OCI-LY7 (cell line): ENCODE results near the gene NMD3. TPM values are rescaled to one million over a fixed set of nuclear protein-coding genes. Genes with fewer than 3 reads are reported as not detected.

Experiments
- BruUV-seq: library from RNA; stranded (reverse); fragments of 400-500 nt; replicated peaks from 2 replicates; lab custom pipeline; 2021; lab: Mats Ljungman, UMichigan
- CTCF ChIA-PET: fragments of 300-600 bp; sonication (Branson Sonifier 250); formaldehyde crosslinking; loops from one replicate; lab custom pipeline; 2022; ENCODE audit warnings: antibody characterized with exemption; ENCODE audit not compliant: unreplicated experiment; lab: Charles Lee
- POLR2A ChIA-PET: fragments of 300-600 bp; sonication (Branson Sonifier 250); formaldehyde crosslinking; loops from one replicate; lab custom pipeline; 2022; ENCODE audit warnings: antibody characterized with exemption; lab: Charles Lee
- DNase-seq: peaks from one replicate; pipeline ENCODE4 v3.0.0-alpha.2; 2015; ENCODE audit warnings: low spot score
- H2AFZ ChIP-seq: fragments of 200-600 bp; sonication (generic), shearing (Covaris generic); 2 replicates; pipeline ENCODE4 v1.6.1; 2014; ENCODE audit warnings: mild to moderate bottlenecking, antibody characterized with exemption, low read length, moderate library complexity
- H3K27ac ChIP-seq: fragments of 200-600 bp; sonication (generic); 2 replicates; pipeline ENCODE4 v1.5.1; 2014; ENCODE audit warnings: mixed run types, low read depth, mild to moderate bottlenecking, moderate library complexity, low read length, inconsistent platforms; ENCODE audit not compliant: poor library complexity, severe bottlenecking
- H3K36me3 ChIP-seq: fragments of 200-600 bp; sonication (generic); 2 replicates; pipeline ENCODE4 v1.6.1; 2014; ENCODE audit warnings: mild to moderate bottlenecking, antibody characterized with exemption, low read length, moderate library complexity, mixed read lengths; ENCODE audit not compliant: insufficient read depth
- H3K4me1 ChIP-seq: fragments of 200-600 bp; sonication (generic); 2 replicates; pipeline ENCODE4 v1.5.1; 2014; ENCODE audit warnings: mild to moderate bottlenecking, low read length; ENCODE audit not compliant: insufficient read depth, poor library complexity, severe bottlenecking
- H3K4me2 ChIP-seq: fragments of 200-600 bp; sonication (generic); 2 replicates; pipeline ENCODE4 v1.6.1; 2014; ENCODE audit warnings: mild to moderate bottlenecking, low read length
- H3K4me3 ChIP-seq: fragments of 200-600 bp; sonication (generic); 2 replicates; pipeline ENCODE4 v1.5.1; 2014; ENCODE audit warnings: mild to moderate bottlenecking, low read depth, low read length; ENCODE audit not compliant: poor library complexity, severe bottlenecking
- H3K79me2 ChIP-seq: fragments of 200-600 bp; sonication (generic); 2 replicates; pipeline ENCODE4 v1.6.1; 2016; ENCODE audit warnings: low read depth, mild to moderate bottlenecking, low read length, moderate library complexity, mixed read lengths; ENCODE audit not compliant: insufficient read depth
- H3K9me2 ChIP-seq: fragments of 200-600 bp; sonication (generic); 2 replicates; pipeline ENCODE4 v1.6.1; 2016; ENCODE audit warnings: mild to moderate bottlenecking, low read length, mixed read lengths; ENCODE audit not compliant: insufficient read depth
- H3K9me3 ChIP-seq: fragments of 200-600 bp; sonication (generic); 2 replicates; pipeline ENCODE4 v1.6.1; 2014; ENCODE audit warnings: mild to moderate bottlenecking, mixed run types, low read length, mixed read lengths
- H4K20me1 ChIP-seq: fragments of 200-600 bp; sonication (generic); 2 replicates; pipeline ENCODE4 v1.6.1; 2014; ENCODE audit warnings: mild to moderate bottlenecking, antibody characterized with exemption, low read length, moderate library complexity, mixed read lengths; ENCODE audit not compliant: insufficient read depth
- CTCF ChIP-seq: fragments of 200-600 bp; sonication (generic); conservative IDR thresholded peaks from 2 replicates; pipeline ENCODE4 v1.5.1; 2014; ENCODE audit warnings: mild to moderate bottlenecking, antibody characterized with exemption, low read length, moderate library complexity, mixed read lengths
- EZH2phosphoT487 ChIP-seq: fragments of 200-600 bp; sonication (generic); IDR thresholded peaks from 2 replicates; pipeline ENCODE4 v1.6.1; 2018; ENCODE audit warnings: low read depth, borderline replicate concordance, mild to moderate bottlenecking, mixed run types, antibody characterized with exemption, low read length, moderate library complexity, mixed read lengths
- intact Hi-C: fragments of 100-400 bp; cut with micrococcal nuclease; formaldehyde crosslinking; loops from one replicate; pipeline ENCODE4 v1.10.0; 2022; ENCODE audit not compliant: unreplicated experiment
- total RNA-seq, 2 experiments: library from RNA; depleted of rRNA in 1 of 2; stranded (reverse); fragments of >200 nt in 1 of 2; shearing (Covaris generic) in 1 of 2; gene quantifications; 2 replicates each; pipeline ENCODE4 v1.2.3, GENCODE V29; 2014 to 2022

The NMD3 gene
- total RNA-seq, 2 experiments from 2014 or later = 30.0 to 55.2 TPM

- Histone ChIP-seq H4K20me1 (no peaks in the 10 kb centered on the region), H3K79me2 (peaks cover 4% of the 10 kb centered on the region; the same call in 1 of the 2 replicates), H3K9me2 (no peaks in the 10 kb centered on the region), H2AFZ (no peak overlapping the region), H3K9me3 (no peaks in the 10 kb centered on the region), H3K27ac (no peak overlapping the region), H3K4me3 (no peak overlapping the region), H3K4me2 (no peak overlapping the region), H3K4me1 (no peaks in the 10 kb centered on the region), H3K36me3 (peaks cover 100% of the 10 kb centered on the region)
- CTCF ChIA-PET = no interaction called here
- DNase-seq = no peak
- intact Hi-C loops = no loop called here
- POLR2A ChIA-PET = interaction anchor here (0.6 to 0.9 kb wide), 3 partner anchors 9 to 729 kb away, joined by 3 read pairs; no protein-coding TSS in a partner anchor
- no TSS peak for BruUV-seq
- TF ChIP-seq EZH2phosphoT487 (no peak), CTCF (no peak)
Measured at GRCh38 chr3:161244538-161244937, 23.4 kb downstream of the NMD3 start.

- H2AFZ ChIP-seq = no peak overlapping the region
- no peak for DNase-seq
- no peak overlapping the region for H3K4me3 ChIP-seq
- intact Hi-C loops = no loop called here
- H3K9me3 ChIP-seq = no peaks in the 10 kb centered on the region
- no peaks in the 10 kb centered on the region for H3K9me2 ChIP-seq
- TF ChIP-seq EZH2phosphoT487 = no peak
- TF ChIP-seq CTCF = no peak
- BruUV-seq = no TSS peak
- no peaks in the 10 kb centered on the region for H4K20me1 ChIP-seq
- H3K27ac ChIP-seq = no peak overlapping the region
- H3K79me2 ChIP-seq = 0 out of 2 replicates have a peak, but pooled peaks cover 4% of the 10 kb centered on the region
- ChIA-PET CTCF (no interaction called here), POLR2A (interaction anchor here (0.6 to 0.7 kb wide), 2 partner anchors 89 to 180 kb away, joined by 3 read pairs; no protein-coding TSS in a partner anchor)
- no peaks in the 10 kb centered on the region for H3K4me1 ChIP-seq
- no peak overlapping the region for H3K4me2 ChIP-seq
- H3K36me3 ChIP-seq = peaks cover 99% of the 10 kb centered on the region
Measured at GRCh38 chr3:161247049-161247448, 25.9 kb downstream of the NMD3 start.

GRCh38 chr3:161250116-161250515, 29.0 kb downstream of the NMD3 start:
- BruUV-seq = no TSS peak
- Histone ChIP-seq H3K4me2 (no peak overlapping the region), H3K9me3 (no peaks in the 10 kb centered on the region), H3K27ac (no peak overlapping the region), H3K36me3 (peaks cover 99% of the 10 kb centered on the region), H3K9me2 (no peaks in the 10 kb centered on the region), H3K4me1 (no peaks in the 10 kb centered on the region), H3K4me3 (no peak overlapping the region), H4K20me1 (no peaks in the 10 kb centered on the region), H3K79me2 (no peaks in the 10 kb centered on the region), H2AFZ (no peak overlapping the region)
- TF ChIP-seq CTCF (no peak), EZH2phosphoT487 (no peak)
- intact Hi-C loops = no loop called here
- ChIA-PET POLR2A (interaction anchor here (0.6 to 2.6 kb wide), 3 partner anchors 10 to 82 kb away, joined by 3 to 9 read pairs (median 3); no protein-coding TSS in a partner anchor), CTCF (interaction anchor here (0.5 kb wide), 1 partner anchor 8 kb away, joined by 3 read pairs; no protein-coding TSS in a partner anchor)
- no peak for DNase-seq
